Esophagus (tissue), 2 donors: ENCODE results near the gene CRABP2. TPM values are rescaled to one million over a fixed set of nuclear protein-coding genes. Genes with fewer than 3 reads are reported as not detected.

ENCODE experiments used
- H3K27ac ChIP-seq, 2 donors: one replicate each; pipeline ENCODE4 v1.5.1; 2013; ENCODE audit warnings: low read depth in 2 of 2, mild to moderate bottlenecking in 2 of 2, inconsistent platforms in 1 of 2, low read length in 1 of 2, moderate library complexity in 1 of 2
- H3K27me3 ChIP-seq, 2 donors: one replicate each; pipeline ENCODE4 v1.6.1; 2013; ENCODE audit warnings: low read length in 2 of 2, control low read depth in 1 of 2, mild to moderate bottlenecking in 1 of 2; ENCODE audit not compliant: insufficient read depth in 2 of 2, control insufficient read depth in 1 of 2
- H3K36me3 ChIP-seq, 2 donors: one replicate each; pipeline ENCODE4 v1.6.1; 2013; ENCODE audit warnings: low read length in 1 of 2; ENCODE audit not compliant: control insufficient read depth in 2 of 2, insufficient read depth in 2 of 2
- H3K4me1 ChIP-seq, 2 donors: one replicate each; pipeline ENCODE4 v1.6.1; 2013; ENCODE audit warnings: low read length in 1 of 2; ENCODE audit not compliant: control insufficient read depth in 2 of 2, insufficient read depth in 2 of 2
- H3K4me3 ChIP-seq, 2 donors: one replicate each; pipeline ENCODE4 v1.5.1; 2013; ENCODE audit warnings: low read length in 2 of 2, mild to moderate bottlenecking in 2 of 2, low read depth in 1 of 2, moderate library complexity in 1 of 2
- H3K9me3 ChIP-seq, 2 donors: one replicate each; pipeline ENCODE4 v1.6.1; 2013; ENCODE audit warnings: mild to moderate bottlenecking in 2 of 2, low read depth in 1 of 2, low read length in 1 of 2, moderate library complexity in 1 of 2; ENCODE audit not compliant: control insufficient read depth in 2 of 2, insufficient read depth in 1 of 2
- WGBS, 2 donors: extraction: QIAGEN DNeasy Blood & Tissue Kit; methylation state at CpG; one replicate each; pipeline ENCODE4 v1.1.7; 2013; 5-methylcytosine and 5-hydroxymethylcytosine counted together
- polyA plus RNA-seq, 2 donors: library from polyadenylated mRNA; stranded (reverse); fragments of 200-250 nt; gene quantifications; one replicate each; pipeline ENCODE4 v1.2.3, GENCODE V29; 2013
- donor health status: healthy with polysubstance abuse.
- donor health status: Bipolar disorder and iron deficiency.

Gene CRABP2
- polyA plus RNA-seq, 2 donors = 1,310 to 1,799 TPM

- Histone ChIP-seq H3K36me3 (no peaks in the 10 kb centered on the region), H3K4me3 (no peak overlapping the region), H3K9me3 (no peaks in the 10 kb centered on the region), H3K27ac (no peak overlapping the region), H3K4me1 (peaks cover 5 to 32% of the 10 kb centered on the region in 2 donors), H3K27me3 (peaks cover 0 to 13% of the 10 kb centered on the region in 2 donors)
- WGBS, 2 donors = 64 to 73% methylated on average over 10 of the region's 10 CpGs
These were observed 46.3 kb downstream of the CRABP2 start for GRCh38 chr1:156658945-156659574.

- Histone ChIP-seq H3K9me3 (no peaks in the 10 kb centered on the region), H3K4me3 (no peak overlapping the region), H3K27ac (no peak overlapping the region), H3K36me3 (no peaks in the 10 kb centered on the region), H3K4me1 (peaks cover 5 to 32% of the 10 kb centered on the region in 2 donors), H3K27me3 (peaks cover 0 to 13% of the 10 kb centered on the region in 2 donors)
- WGBS, 2 donors = 89% methylated on average over 14 of the region's 14 CpGs
These were observed 46.9 kb downstream of the CRABP2 start for GRCh38 chr1:156658496-156658895.

- H3K4me3 ChIP-seq = no peak overlapping the region
- 16 to 17% methylated on average over 15 of the region's 15 CpGs for WGBS, 2 donors
- peaks cover 0 to 13% of the 10 kb centered on the region in 2 donors for H3K27me3 ChIP-seq
These were observed 47.6 kb downstream of the CRABP2 start for GRCh38 chr1:156657741-156658319.

GRCh38 chr1:156656806-156657740, 48.3 kb downstream of the CRABP2 start:
- Histone ChIP-seq H3K9me3 (peaks cover 0 to 3% of the 10 kb centered on the region in 2 donors), H3K27ac (no peak overlapping the region), H3K27me3 (peaks cover 0 to 13% of the 10 kb centered on the region in 2 donors), H3K4me1 (peaks cover 2 to 32% of the 10 kb centered on the region in 2 donors), H3K4me3 (no peak overlapping the region), H3K36me3 (no peaks in the 10 kb centered on the region)
- 2 to 4% methylated on average over 53 to 54 of the region's 54 CpGs for WGBS, 2 donors

More at GRCh38 chr1:156657741-156658319, 47.6 kb downstream of the CRABP2 start:
- Histone ChIP-seq H3K4me1 (peaks cover 5 to 32% of the 10 kb centered on the region in 2 donors), H3K9me3 (no peaks in the 10 kb centered on the region), H3K36me3 (no peaks in the 10 kb centered on the region), H3K27ac (no peak overlapping the region)

GRCh38 chr1:156655904-156656516, 49.4 kb downstream of the CRABP2 start:
- WGBS, 2 donors = 65 to 67% methylated on average over 9 of the region's 9 CpGs
- no peaks in the 10 kb centered on the region for H3K36me3 ChIP-seq
- H3K27ac ChIP-seq = no peak overlapping the region
- H3K9me3 ChIP-seq = peaks cover 0 to 3% of the 10 kb centered on the region in 2 donors
- H3K4me1 ChIP-seq = peaks cover 0 to 27% of the 10 kb centered on the region in 2 donors
- H3K4me3 ChIP-seq = no peak overlapping the region
- peaks cover 0 to 13% of the 10 kb centered on the region in 2 donors for H3K27me3 ChIP-seq

- Histone ChIP-seq H3K36me3 (no peaks in the 10 kb centered on the region), H3K27ac (no peak overlapping the region), H3K9me3 (peaks cover 0 to 3% of the 10 kb centered on the region in 2 donors), H3K27me3 (peaks cover 0 to 13% of the 10 kb centered on the region in 2 donors), H3K4me1 (peaks cover 0 to 21% of the 10 kb centered on the region in 2 donors), H3K4me3 (no peak overlapping the region)
- WGBS, 2 donors = 47 to 67% methylated on average over 2 of the region's 2 CpGs
These were observed 50.1 kb downstream of the CRABP2 start for GRCh38 chr1:156655151-156655903.

- Histone ChIP-seq H3K27ac (no peak overlapping the region), H3K36me3 (no peaks in the 10 kb centered on the region), H3K9me3 (peaks cover 0 to 3% of the 10 kb centered on the region in 2 donors), H3K4me1 (peaks cover 0 to 17% of the 10 kb centered on the region in 2 donors), H3K27me3 (peaks cover 0 to 13% of the 10 kb centered on the region in 2 donors), H3K4me3 (no peak overlapping the region)
- 57 to 67% methylated on average over 1 of the region's 1 CpG for WGBS, 2 donors
These were observed 50.7 kb downstream of the CRABP2 start for GRCh38 chr1:156654700-156655099.

- H3K27ac ChIP-seq = no peak overlapping the region
- 82% methylated on average over 9 of the region's 9 CpGs for WGBS, 2 donors
- H3K4me1 ChIP-seq = peaks cover 0 to 12% of the 10 kb centered on the region in 2 donors
- H3K4me3 ChIP-seq = no peak overlapping the region
- H3K36me3 ChIP-seq = no peaks in the 10 kb centered on the region
- H3K27me3 ChIP-seq = peaks cover 0 to 13% of the 10 kb centered on the region in 2 donors
- peaks cover 0 to 3% of the 10 kb centered on the region in 2 donors for H3K9me3 ChIP-seq
These were observed 52.4 kb downstream of the CRABP2 start for GRCh38 chr1:156652992-156653355.
